Cerebellar nuclear complex (tissue), 1 donor: ENCODE measurements around the gene NUDT4.
"Not testable (repeated sequence)": the region's sequence is repeated elsewhere in the genome, so short reads cannot be mapped to it uniquely, and the experiment has no call there.

Experiments
- DNase-seq, 2 experiments: peaks; one replicate each; lab custom pipeline; 2025; lab: John Stamatoyannopoulos, UW

NUDT4 gene

DNA sequence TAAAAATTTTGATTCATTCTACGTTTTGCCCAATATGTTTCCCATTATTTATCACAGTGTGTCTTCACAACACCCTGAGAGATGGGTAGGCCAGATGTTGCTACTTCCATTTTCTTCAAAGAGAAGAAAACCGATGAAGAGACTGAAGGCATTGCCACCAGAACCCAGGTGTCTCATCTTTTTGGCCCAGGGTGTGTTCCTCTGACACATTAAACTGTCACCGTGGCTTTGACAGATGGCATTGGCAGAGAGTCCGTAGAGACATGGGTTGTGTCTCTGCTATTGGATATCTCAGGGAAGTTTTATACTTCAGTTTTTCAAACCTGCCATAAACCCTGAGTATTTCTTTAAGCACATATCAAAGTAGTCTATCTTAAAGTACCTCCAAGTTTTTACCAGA, 11.3 kb upstream of the NUDT4 start:
- no peak for DNase-seq

GRCh38 chr12:93368766-93369165, 9.0 kb upstream of the NUDT4 start:
- DNase-seq = no peak

DNA sequence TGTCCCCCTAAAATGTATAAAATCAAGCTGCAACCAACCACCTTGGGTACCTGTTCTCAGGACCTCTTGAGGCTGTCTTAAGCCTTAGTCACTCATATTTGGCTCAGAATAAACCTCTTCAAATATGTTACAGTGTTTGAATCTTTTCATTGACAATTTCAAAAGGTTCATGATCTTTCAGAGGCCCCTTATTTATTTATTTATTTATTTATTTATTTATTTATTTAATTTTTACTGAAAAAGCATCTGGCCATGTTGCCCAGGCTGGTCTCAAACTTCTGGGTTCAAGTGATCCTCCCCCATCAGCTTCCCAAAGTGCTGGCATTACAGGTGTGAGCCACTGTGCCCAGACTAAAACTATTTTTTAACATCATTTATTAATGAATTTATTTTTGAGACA, 8.2 kb upstream of the NUDT4 start:
- DNase-seq = no peak

DNA sequence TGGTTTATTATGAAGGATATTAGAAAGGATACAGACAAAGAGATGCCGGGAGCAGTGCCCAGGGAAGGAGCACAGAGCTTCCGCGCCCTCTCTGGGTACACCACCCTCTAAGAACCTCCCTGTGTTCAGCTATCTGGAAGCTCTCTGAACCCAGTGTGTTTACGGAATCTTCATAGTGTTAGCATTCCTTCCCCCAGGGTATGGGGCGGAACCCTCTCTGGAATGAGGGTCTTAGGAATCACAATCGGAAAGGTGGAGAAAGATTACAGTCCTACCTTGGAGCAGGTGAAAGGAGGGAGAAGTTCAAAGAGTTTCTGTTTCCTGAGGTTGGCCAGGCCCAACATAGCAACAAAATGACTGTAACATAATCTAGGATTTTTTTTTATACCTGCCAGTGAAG, 6.8 kb upstream of the NUDT4 start:
- no peak for DNase-seq

DNA sequence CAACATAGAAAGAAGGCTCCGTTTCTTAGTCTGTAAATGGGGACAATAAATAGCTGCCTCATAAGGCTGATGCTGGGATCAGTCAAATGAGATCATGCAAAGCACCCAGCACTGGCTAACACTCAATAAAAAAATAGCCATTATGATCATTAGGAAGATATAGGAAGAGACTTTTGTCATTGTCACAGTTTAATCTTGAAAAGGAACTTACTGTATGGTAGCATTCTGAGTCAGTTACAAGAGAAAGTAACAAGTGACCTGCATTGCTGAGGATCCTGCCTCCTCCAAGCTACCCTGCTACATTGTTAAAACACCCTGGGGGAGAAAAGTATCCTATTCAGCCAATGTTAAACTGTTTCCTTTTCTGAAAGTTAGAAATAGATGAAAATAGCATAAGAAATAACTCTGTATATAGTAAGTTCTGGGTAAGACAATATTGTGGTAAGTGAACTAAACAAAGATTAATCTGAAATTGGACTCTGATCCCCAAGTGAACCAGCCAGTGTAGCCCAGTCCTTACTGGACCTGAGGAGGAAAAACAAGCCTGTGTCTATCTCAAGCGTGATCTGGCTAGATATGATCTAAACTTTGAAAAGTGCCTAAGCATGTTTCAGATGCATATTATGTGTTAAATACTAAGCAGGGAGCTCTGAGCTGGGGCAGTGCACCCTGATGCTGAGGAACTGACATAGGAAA, 3.6 kb upstream of the NUDT4 start:
- DNase-seq = no peak

GRCh38 chr12:93375906-93376305, 1.8 kb upstream of the NUDT4 start:
- DNase-seq = no peak

GRCh38 chr12:93376436-93377251, 1.1 kb upstream of the NUDT4 start:
- DNase-seq = no peak

DNA sequence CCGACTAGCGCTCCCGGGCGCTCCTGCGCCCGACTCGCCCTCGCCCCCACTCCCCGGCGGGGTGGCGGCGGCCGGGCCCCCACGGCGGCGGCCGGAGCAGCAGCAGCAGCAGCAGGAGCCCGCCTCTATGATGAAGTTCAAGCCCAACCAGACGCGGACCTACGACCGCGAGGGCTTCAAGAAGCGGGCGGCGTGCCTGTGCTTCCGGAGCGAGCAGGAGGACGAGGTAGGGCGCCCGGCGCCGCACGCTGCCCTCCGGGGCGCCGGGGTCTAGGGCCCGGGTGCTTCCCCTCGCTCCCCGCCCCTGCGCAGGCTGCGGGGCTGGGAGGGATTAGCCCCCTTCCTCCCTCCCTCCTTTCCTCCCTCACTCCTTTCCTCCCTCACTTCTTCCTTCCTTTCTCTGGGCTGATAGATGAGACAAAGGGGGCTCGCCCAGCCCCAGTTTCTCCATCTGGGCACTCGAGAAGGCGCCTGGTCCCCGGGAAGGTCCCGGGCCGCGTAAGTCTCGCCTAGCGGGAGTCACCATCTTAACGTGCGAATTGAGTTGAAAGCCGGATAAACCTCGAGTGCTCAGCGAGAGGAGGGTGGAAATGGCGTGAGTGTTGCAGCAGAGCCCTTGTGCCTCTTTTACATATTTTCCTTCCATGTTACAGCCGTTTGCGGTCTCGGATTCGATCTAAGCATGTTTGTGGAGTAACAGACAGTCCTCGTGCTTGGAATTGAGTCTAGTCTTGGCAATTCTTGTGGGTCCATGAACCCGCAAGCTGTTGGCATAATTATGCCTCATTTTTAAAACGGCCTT, 672 bp downstream of the NUDT4 start:
- not testable (repeated sequence) for DNase-seq

DNA sequence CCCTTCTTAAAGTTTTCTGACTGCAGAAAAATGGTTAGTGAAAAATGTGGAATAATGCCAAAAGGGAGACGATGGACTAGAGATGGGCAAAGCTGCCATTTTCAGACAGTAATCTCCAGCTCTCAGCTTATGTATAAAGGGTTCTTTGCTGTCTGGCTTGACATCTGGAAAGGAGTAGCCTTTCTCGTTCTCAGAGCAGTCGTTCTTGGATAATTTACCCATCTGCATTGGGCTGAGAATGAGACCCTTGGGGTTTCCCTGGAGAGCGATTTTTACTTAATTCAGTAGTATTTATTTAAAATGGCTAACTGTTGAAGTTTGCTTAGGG, 1.2 kb downstream of the NUDT4 start:
- DNase-seq = no peak

DNA sequence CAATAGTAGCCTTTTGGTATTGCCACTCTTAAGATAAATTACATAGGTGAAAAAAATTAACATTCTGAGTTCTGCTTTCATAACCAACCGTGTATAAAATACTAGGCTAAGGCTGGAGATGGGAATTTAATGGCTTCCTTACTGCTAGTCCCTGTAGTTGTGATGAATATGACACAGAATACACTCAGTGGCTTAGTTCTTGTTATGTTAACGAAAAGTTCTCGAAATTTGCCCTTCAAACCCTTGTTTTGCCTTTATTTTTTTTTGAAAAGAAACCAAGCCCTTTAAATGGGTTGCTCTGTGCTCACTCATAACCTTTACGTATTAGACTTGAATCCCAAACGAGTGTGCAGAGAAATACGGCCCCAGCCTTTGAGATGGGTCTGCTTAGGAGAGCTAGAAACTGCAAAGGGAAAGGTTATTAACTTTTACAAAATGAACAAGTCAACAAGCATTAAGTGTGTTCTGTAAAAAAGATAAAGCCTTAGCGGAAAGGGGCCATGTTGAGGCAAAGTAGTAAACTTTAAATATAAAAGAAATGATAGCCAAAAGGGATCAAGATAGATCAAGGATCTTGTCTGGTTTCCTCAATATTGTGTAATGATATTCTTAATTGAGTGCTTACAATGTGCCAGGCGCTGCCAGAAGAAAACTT, 1.7 kb downstream of the NUDT4 start:
- DNase-seq = no peak

DNA sequence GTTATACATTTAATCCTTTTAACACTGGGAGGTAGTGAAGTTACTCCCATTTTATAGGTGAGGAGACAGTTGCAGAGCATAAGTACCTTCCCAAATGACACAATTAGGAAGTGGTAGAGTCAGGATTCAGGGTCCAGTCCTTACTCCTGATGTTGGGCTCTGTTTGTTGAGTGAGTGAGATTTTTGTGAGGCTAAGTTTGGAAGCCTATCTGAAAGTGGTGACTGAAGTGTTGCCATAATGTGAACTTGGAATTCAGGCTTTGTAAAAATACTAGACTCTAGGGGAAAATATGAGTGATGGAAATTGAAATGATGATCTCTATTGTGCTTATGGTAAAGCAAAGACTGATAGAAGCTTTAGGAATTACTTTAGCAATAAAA, 2.2 kb downstream of the NUDT4 start:
- DNase-seq = no peak

DNA sequence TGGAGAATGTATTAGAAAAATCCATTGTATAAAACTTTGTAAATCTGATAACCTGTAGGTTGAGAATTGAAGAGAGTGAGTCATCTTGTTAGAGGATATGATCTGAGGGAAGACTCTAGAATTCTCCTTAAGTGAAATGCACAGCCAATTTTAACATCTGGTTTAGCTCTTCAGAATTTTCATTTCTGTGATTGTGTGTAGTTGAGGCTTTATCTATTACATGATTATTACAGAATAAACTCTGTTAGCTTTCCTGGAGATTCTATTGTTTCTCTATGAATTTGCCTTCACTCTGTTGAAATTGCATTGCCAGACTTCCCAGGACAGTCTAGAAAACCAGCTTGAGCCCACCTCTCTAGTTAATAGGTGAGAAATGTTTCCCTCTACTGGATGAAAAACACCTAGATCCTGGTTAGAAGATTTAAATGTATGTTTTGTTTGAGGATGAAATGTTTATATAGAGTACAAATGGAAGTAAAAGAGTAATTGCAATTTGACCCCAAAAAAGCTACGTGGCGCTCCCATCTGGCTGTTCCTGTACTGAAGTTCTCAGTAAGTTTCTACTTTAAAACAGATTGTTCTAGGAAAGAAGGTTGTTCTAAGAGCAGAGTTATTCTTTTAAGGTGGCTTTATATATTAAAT, 2.9 kb downstream of the NUDT4 start:
- no peak for DNase-seq

DNA sequence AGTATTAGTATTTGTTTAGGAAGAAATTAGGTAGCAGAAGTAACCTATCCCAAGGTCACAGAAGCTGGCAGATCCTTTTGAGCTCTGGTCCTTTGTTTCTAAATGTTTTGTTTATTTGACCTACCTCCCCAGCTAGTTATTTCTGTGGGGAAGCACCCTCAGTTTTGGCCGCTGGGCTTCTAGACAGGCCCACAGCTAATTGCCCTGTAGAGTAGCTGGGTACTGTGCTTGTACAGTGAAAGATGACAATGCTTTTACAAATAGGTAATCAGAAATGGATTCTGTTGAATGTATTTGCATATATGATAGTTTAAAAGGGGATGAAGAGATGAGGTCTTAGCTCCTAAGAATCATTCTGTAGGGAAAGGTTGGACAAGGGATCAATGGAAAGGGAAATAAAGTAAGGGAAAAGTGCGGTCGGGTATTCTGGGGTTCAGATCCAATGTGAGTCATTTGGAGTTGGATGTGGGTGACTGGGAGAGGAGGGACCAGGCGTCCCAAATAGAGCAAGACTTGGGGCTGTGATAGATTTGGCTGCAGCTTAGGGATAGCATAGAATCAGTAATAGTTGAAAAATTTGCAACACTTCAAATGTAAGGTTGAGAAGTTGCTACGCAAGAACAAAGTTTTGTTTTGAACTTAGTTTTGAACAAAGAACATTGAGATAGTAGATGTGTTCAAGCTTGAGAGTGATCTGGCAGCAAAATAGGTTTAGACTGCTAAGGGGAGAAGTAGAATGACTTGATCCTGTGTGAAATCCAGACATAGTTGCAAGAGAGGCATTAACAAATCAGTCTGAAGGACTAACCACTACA, 3.6 kb downstream of the NUDT4 start:
- DNase-seq = no peak

- DNase-seq = not testable (repeated sequence)
These were observed 4.3 kb downstream of the NUDT4 start for GRCh38 chr12:93381976-93382437.

DNA sequence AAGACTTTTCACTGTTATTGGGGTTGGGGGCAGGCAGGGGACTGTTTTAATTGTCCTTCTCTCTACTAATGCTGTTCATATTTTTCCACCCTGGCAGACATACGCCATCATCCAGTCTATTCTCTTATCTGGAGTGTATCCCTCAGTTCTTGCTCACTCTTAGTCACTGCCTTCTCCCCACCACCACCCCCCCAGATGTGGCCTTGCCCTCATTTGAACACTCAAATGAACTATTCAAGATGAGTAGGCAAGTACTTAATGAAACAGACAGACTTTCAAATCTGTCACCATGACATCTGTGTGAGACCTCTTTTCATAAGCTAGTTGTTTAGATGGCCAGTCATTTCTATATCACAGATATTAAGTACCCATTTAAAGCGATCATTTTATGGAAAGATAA, 10.1 kb downstream of the NUDT4 start:
- DNase-seq = no peak

GRCh38 chr12:93390031-93390430, 12.3 kb downstream of the NUDT4 start:
- DNase-seq = no peak

- DNase-seq = no peak
These were observed 13.0 kb downstream of the NUDT4 start for GRCh38 chr12:93390549-93391297.

DNA sequence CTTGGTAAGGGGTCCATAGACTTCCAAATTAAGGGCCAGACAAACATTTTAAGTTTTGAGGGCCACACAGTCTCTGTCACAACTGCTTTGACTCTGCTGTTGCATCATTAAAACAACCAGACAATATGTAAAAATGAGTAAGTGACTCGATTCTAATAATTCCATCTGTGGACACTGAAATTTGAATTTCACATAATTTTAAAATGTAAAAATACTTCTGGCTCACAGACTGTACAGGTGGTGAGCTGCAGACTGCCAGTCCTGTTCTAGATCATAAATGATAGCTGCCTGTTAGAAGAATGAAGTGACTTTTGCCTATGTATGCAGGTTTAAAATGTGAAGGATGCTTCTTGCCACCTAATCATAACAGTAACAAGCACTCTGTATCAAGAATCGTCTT, 15.7 kb downstream of the NUDT4 start:
- no peak for DNase-seq

DNA sequence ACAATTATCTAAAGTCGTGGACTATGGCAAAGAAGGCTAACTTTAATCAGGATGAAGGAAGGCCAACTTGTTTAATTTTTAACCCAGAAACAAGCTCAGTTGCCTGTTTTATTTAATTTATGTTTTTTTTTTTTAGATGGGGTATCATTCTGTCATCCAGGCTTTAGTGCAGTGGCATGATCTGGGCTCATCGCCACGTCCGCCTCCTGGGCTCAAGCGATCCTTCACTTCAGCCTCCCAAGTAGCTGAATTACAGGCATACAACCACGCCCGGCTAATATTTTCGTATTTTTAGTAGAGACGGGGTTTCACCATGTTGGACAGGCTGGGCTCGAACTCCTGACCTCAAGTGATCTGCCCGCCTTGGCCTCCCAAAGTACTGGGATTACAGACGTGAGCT, 19.7 kb downstream of the NUDT4 start:
- no peak for DNase-seq

- DNase-seq = not testable (repeated sequence)
These were observed 21.6 kb downstream of the NUDT4 start for GRCh38 chr12:93399183-93399863.
